ENCODE measurements around the gene AREL1. TPM values are rescaled to one million over a fixed set of nuclear protein-coding genes. Genes with fewer than 3 reads are reported as not detected.

Gene AREL1
- total and polyA plus RNA-seq, 8 donors = 26.0 to 42.6 (median 28.3) TPM

- H3K4me3 ChIP-seq = no peak overlapping the region
- H3K4me1 ChIP-seq = peaks cover 0 to 10% of the 10 kb centered on the region in 2 donors
- no peak for DNase-seq
- no peak overlapping the region for H3K27ac ChIP-seq
- no peaks in the 10 kb centered on the region for H3K9me3 ChIP-seq
- peaks cover 0 to 45% of the 10 kb centered on the region in 2 donors for H3K36me3 ChIP-seq
- intact Hi-C loops (cut with DNase I) = no loop called here
- no peaks in the 10 kb centered on the region for H3K27me3 ChIP-seq
- no peak for ATAC-seq
- no peak for TF ChIP-seq CTCF (IDR thresholded peaks at IDR 0.05)
These were observed 55.9 kb downstream of the AREL1 start for GRCh38 chr14:74656964-74657363.

DNA sequence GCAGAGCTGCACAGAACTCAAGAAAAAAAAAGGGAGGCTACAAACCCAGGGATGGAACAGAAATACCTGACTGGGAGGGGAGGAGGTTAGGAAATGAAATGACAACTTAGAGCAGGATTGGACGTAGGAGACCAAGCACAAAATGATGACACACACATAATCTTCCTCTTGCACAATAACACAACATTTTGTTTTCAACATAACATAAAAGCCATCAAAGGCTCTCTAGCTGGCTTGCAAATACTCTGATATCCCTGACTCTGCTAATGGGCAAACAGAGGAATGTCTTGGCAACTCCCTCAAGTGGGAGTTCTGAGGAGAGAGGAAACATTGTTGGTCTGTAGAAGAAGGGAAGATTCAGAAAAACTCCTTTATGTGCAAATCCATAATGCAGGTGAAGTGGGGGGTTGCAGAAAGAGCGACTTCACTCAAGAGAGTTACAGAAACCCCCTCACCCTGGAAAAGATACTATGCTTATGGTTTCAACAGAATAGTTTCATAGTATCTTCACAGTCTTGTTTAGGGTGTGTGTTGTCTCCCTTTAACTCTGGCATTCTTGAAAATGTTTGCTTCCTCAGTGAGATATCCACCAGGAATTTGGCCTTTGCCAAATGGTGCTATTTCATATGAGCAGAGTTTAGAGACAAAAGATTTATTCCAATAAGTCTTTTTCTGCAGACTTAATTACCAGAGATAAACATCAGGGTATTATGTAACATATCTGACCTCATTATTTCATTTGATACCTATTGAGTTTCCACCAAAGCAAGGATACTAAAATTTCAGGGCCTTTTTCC lies 57.1 kb downstream of the AREL1 start:
- ATAC-seq = peak; percentile 41
- Histone ChIP-seq H3K9me3 (no peaks in the 10 kb centered on the region), H3K27ac (peak overlapping the region in 1 of 2 donors; percentile 9), H3K4me1 (peaks cover 0 to 10% of the 10 kb centered on the region in 2 donors), H3K36me3 (peaks cover 0 to 34% of the 10 kb centered on the region in 2 donors), H3K4me3 (no peak overlapping the region), H3K27me3 (no peaks in the 10 kb centered on the region)
- intact Hi-C loops (cut with DNase I) = no loop called here
- peak in 2 of 4 donors; percentile 59 to 77 for DNase-seq
- TF ChIP-seq CTCF (IDR thresholded peaks at IDR 0.05) = no peak

GRCh38 chr14:74654931-74655330 lies 57.9 kb downstream of the AREL1 start:
- peak overlapping the region; percentile 9 to 18 for H3K27ac ChIP-seq
- intact Hi-C loops (cut with DNase I) = no loop called here

DNA sequence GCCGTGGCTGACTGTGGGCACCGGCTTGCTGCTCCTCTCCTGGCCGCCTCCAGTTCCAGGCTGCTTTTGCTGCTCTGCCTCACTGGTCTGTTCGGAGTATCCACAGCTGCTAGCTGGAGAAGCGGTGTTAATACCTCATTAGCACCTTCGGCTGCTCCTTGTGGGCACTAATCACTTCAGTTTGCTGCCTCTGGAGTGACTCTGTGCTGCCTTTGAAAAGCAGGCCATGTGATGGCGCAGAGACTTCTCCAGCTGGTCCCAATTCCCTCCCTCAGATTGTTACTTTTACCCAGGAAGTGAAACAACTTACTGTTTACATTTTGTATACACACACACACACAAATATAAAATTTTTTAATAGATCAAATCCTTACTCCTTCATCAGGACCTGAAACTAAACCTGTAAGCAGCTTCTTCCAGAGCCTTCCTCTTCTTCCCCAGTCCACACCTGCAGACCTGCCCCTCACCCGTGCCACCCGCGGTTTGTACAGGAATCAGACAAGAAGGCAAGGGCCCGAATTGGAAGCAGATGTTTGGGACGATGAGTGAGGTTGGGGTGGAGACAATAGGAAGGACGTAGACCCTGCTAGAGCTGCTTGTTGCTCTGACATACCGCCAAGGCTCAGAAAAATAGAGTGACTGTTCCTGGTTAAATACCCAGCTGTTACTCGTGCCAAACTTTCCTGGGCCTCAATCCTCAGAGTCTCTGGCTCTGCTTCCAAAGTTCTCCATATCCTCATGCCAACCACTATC lies 59.3 kb downstream of the AREL1 start:
- TF ChIP-seq CTCF (IDR thresholded peaks at IDR 0.05) = no peak

More at GRCh38 chr14:74654931-74655330, 57.9 kb downstream of the AREL1 start:
- Histone ChIP-seq H3K27me3 (no peaks in the 10 kb centered on the region), H3K9me3 (no peaks in the 10 kb centered on the region), H3K4me1 (peaks cover 0 to 10% of the 10 kb centered on the region in 2 donors), H3K4me3 (no peak overlapping the region), H3K36me3 (peaks cover 0 to 25% of the 10 kb centered on the region in 2 donors)
- no peak for TF ChIP-seq CTCF (IDR thresholded peaks at IDR 0.05)
- DNase-seq = no peak
- no peak for ATAC-seq

DNA sequence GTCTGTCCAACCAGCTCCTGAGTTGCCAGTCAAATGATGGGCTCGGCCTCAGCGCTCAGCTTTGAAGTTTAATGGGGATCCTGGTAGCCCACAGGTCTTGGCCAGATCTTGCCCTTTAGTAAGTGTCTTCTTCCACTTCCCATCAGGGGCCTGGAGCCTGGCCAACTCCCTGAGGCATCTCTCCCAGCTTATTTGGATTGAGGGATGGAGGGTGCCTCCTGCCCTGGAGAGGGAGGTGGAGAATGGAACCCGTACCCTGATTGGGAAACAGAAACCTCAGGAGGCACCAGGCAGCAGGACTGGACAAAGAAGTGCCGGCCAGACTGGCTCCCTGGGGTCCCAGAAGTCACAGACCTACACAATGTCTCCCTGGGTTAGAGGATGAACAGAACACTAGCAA lies 60.3 kb downstream of the AREL1 start:
- H3K4me3 ChIP-seq = no peak overlapping the region
- intact Hi-C loops (cut with DNase I) = no loop called here
- H3K36me3 ChIP-seq = peaks cover 0 to 12% of the 10 kb centered on the region in 2 donors
- peaks cover 0 to 10% of the 10 kb centered on the region in 2 donors for H3K4me1 ChIP-seq
- no peak overlapping the region for H3K27ac ChIP-seq
- TF ChIP-seq CTCF (IDR thresholded peaks at IDR 0.05) = no peak
- DNase-seq (no peak), ATAC-seq (no peak)
- H3K27me3 ChIP-seq = no peaks in the 10 kb centered on the region
- H3K9me3 ChIP-seq = no peaks in the 10 kb centered on the region

More for the DNA sequence above, 59.3 kb downstream of the AREL1 start:
- H3K36me3 ChIP-seq = peaks cover 0 to 15% of the 10 kb centered on the region in 2 donors
- H3K9me3 ChIP-seq = no peaks in the 10 kb centered on the region
- peaks cover 0 to 10% of the 10 kb centered on the region in 2 donors for H3K4me1 ChIP-seq
- intact Hi-C loops (cut with DNase I) = no loop called here
- DNase-seq (no peak), ATAC-seq (no peak)
- H3K27ac ChIP-seq = no peak overlapping the region
- H3K27me3 ChIP-seq = no peaks in the 10 kb centered on the region
- H3K4me3 ChIP-seq = no peak overlapping the region

Measured in left lung (tissue), 10 donors.